OCI-LY3 (cell line): ENCODE measurements around the gene FAM177A1.

Experiments used
- EZH2phosphoT487 ChIP-seq: fragments of 200-600 bp; shearing (Covaris generic); IDR thresholded peaks from 2 replicates; pipeline ENCODE4 v1.6.1; 2018; ENCODE audit warnings: antibody characterized with exemption, mixed run types, low read depth
- TF ChIP-seq, protein P1 (sequence below): fragments of 200-600, 300-600 bp; sonication (generic); IDR thresholded peaks from 2 replicates; pipeline ENCODE4 v1.5.1; 2014; ENCODE audit warnings: antibody characterized with exemption, low read length, low read depth

DNA sequence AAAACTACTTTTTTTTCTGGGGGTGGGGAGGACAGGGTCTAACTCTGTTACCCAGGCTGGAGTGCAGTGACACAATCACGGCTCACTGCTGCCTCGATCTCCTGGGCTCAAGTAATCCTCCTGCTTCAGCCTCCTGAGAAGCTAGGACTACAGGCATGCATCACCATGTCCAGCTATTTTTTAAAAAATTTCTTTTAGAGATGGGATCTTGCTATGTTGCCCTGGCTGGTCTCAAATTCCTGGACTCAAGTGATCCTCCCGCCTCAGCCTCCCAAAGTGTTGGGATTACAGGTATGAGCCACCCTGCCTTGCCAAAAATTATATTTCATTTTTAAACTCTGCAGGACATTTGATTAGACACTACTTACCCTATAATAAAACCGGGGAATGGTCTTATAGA, 70.2 kb downstream of the FAM177A1 start:
- TF ChIP-seq, protein P1, sequence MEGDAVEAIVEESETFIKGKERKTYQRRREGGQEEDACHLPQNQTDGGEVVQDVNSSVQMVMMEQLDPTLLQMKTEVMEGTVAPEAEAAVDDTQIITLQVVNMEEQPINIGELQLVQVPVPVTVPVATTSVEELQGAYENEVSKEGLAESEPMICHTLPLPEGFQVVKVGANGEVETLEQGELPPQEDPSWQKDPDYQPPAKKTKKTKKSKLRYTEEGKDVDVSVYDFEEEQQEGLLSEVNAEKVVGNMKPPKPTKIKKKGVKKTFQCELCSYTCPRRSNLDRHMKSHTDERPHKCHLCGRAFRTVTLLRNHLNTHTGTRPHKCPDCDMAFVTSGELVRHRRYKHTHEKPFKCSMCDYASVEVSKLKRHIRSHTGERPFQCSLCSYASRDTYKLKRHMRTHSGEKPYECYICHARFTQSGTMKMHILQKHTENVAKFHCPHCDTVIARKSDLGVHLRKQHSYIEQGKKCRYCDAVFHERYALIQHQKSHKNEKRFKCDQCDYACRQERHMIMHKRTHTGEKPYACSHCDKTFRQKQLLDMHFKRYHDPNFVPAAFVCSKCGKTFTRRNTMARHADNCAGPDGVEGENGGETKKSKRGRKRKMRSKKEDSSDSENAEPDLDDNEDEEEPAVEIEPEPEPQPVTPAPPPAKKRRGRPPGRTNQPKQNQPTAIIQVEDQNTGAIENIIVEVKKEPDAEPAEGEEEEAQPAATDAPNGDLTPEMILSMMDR = no peak
- TF ChIP-seq EZH2phosphoT487 = no peak
